ENCODE results near the gene PICK1. TPM values are rescaled to one million over a fixed set of nuclear protein-coding genes. Genes with fewer than 3 reads are reported as not detected.
A peak's percentile ranks its signal among the peaks of the same experiment; 100 is the strongest.

The PICK1 gene
- total and polyA plus RNA-seq, 2 of the 8 experiments (the other 6 are each of a cell fraction or from before 2014, with no cell fraction given), result 20.4 to 22.9 TPM

DNA sequence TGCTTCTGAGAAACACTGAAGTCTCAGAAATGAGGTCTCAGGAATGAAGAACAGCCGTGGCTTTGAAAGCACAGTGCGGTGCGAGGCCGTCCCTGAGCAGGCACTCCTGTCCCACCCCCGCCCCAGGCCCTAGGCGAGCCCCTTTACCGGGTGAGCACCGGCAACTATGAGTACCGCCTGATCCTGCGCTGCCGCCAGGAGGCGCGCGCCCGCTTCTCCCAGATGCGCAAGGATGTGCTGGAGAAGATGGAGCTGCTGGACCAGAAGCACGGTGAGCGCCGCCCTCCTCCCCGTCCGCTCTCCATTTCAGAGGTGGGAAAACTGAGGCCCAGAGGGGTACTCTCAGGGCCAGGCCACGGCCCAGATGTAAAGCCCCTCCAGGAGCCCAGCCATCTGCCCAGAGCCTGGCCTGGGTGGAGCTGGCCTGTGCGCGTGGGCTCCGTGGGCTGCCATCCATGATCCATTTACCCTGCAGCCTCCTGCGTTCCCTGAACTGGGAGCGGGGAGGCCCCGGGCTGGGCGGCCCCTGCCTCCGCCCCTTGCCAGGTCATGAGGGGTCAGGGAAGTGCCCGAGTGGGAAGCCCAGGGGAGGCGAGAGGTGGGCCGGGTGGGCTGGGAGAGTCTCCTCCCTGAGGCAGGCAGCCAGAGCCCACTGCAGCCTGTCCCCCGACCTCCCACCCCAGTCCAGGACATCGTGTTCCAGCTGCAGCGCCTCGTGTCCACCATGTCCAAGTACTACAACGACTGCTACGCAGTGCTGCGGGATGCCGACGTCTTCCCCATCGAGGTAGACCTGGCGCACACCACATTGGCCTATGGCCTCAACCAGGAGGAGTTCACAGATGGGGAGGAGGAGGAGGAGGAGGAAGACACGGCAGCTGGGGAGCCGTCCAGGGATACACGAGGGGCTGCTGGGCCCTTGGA lies 17.2 kb downstream of the PICK1 start (continued):
- peak; percentile 55; the same call in 1 of the 2 replicates for TF ChIP-seq YY1 (IDR thresholded peaks at IDR 0.05; ENCODE audit: low read depth, low read length)
